ENCODE data around the gene CLCNKB. TPM values are rescaled to one million over a fixed set of nuclear protein-coding genes. Genes with fewer than 3 reads are reported as not detected.

CLCNKB gene
- total RNA-seq, 4 donors from 2014 or later: 0.39 to 3.1 (median 0.44) TPM; not detected in 1

- no peaks in the 10 kb centered on the region for H3K36me3 ChIP-seq
- no peak for DNase-seq (ENCODE audit: low spot score in 2 of 2)
- H3K4me3 ChIP-seq: no peak overlapping the region
- H3K27ac ChIP-seq: peak overlapping the region in 2 of 4 donors; percentile 31 to 66
- TF ChIP-seq POLR2A (IDR thresholded peaks at IDR 0.05): no peak
- peak in 1 of 2 donors; percentile 19 for TF ChIP-seq EP300 (IDR thresholded peaks at IDR 0.05)
- no peaks in the 10 kb centered on the region for H3K9me3 ChIP-seq
- H3K4me1 ChIP-seq: peaks cover 0 to 8% (median 0%) of the 10 kb centered on the region in 4 donors
- WGBS, 2 donors: 41 to 42% methylated on average over 9 of the region's 9 CpGs
- H3K27me3 ChIP-seq: no peaks in the 10 kb centered on the region
These were observed 58.0 kb downstream of the CLCNKB start for GRCh38 chr1:16101623-16102022.

Other genes with a start within 250 kb of the CLCNKB start
- 1 to 10 TPM; 1.1 to 2.5 (median 1.4) TPM for gene UQCRHL, start 236.1 kb upstream of the CLCNKB start, total RNA-seq
- 10 to 100 TPM; 67.9 to 87.0 (median 77.8) TPM for gene SPEN, start 196.1 kb upstream of the CLCNKB start, total RNA-seq
- 10 to 100 TPM; 34.5 to 85.2 (median 52.4) TPM for gene ZBTB17, start 67.7 kb upstream of the CLCNKB start, total RNA-seq
- under 1 TPM in 2 of 4 donors, not detected in 2; 0.39 to 0.90 TPM for gene SRARP, start 39.5 kb upstream of the CLCNKB start, total RNA-seq
- 10 to 100 TPM; 10.4 to 42.6 (median 27.6) TPM for gene HSPB7, start 25.7 kb upstream of the CLCNKB start, total RNA-seq
- gene CLCNKA, start 21.7 kb upstream of the CLCNKB start, total RNA-seq: not detected
- gene FAM131C, start 29.9 kb downstream of the CLCNKB start, total RNA-seq: not detected
- 10 to 100 TPM; 30.0 to 66.9 (median 35.9) TPM for gene EPHA2, start 112.3 kb downstream of the CLCNKB start, total RNA-seq
- gene ARHGEF19, start 168.9 kb downstream of the CLCNKB start, total RNA-seq: 10 to 100 TPM in 2 of 4 donors, 1 to 10 TPM in 2; 7.8 to 19.3 (median 11.1) TPM
- 10 to 100 TPM in 2 of 4 donors, 1 to 10 TPM in 2; 3.6 to 14.4 (median 9.6) TPM for gene CPLANE2, start 193.4 kb downstream of the CLCNKB start, total RNA-seq